NCI-H2081 treated with DMSO at 0.1 percent for 48 hours (cell line): ENCODE results near the gene RNF181.
"Not testable (repeated sequence)": the region's sequence is repeated elsewhere in the genome, so short reads cannot be mapped to it uniquely, and the experiment has no call there.

Experiments used
- DNase-seq: peaks from one replicate; lab custom pipeline; 2025; lab: John Stamatoyannopoulos, UW

The RNF181 gene, protein sequence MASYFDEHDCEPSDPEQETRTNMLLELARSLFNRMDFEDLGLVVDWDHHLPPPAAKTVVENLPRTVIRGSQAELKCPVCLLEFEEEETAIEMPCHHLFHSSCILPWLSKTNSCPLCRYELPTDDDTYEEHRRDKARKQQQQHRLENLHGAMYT

DNA sequence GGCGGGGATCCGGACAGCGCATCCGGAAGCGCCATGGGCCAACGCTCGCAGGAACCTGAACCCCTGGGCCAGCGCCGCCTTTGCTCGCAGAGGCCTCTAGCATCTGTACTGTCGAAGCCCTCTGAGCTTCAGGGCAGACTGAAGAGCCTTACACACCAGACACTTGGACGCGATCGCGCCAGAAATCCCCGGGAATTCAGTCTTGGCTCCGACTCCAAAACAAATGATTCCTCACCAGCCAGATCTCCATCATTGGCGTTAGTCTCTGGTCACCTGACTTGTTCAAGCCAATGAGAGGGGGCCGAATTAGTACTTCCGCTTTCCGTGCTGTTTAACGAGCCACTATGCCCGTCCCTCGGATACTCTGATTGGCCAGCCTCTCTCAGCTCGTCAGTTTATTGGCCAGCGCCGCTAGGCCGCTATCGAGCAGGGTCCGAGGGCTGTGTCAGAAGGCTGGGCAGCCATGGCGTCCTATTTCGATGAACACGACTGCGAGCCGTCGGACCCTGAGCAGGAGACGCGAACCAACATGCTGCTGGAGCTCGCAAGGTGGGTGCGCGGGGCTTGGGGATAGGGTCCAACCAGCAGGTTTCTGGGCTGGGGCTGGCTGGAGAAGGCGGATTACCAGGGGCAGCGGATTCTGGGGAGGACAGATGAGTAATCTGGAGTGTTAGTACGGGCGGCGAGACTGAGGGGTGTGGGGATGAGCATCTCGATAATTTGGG lies at the start of gene RNF181:
RNF181 (plus strand) TSS at position 445 of the 725 bp plus-strand sequence; CDS start at position 464, 19 bp downstream.
- peak; percentile 83 for DNase-seq

GRCh38 chr2:85545780-85546240 lies 49.7 kb upstream of the RNF181 start:
- no peak for DNase-seq

GRCh38 chr2:85547089-85547858 lies 48.3 kb upstream of the RNF181 start:
- no peak for DNase-seq

GRCh38 chr2:85547859-85548607 lies 47.5 kb upstream of the RNF181 start:
- DNase-seq = no peak

- DNase-seq = no peak
Observed at GRCh38 chr2:85548608-85548900, 47.0 kb upstream of the RNF181 start.

- DNase-seq = no peak
Observed at GRCh38 chr2:85549095-85549494, 46.5 kb upstream of the RNF181 start.

- no peak for DNase-seq
Observed at GRCh38 chr2:85549826-85550225, 45.7 kb upstream of the RNF181 start.

DNA sequence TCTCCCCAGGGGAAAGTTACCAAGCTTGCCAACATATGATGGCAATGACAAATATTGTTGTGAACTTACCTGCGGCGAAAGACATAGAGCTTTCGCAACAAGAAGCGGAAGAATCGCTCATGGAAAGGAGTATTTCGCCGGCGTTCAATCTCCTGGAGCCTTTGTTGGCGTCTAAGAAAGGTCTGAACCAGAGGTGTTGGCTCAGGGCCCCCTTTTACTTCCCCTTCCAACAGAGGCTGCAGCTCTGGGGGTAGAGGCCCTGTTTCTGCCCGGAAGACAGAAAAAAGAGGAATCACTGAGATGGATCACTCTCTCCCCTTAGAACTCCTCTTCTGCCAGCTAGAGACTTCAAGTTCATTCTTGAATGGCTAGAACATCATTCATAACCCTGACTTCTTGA lies 45.1 kb upstream of the RNF181 start:
- DNase-seq = no peak

GRCh38 chr2:85551698-85552678 lies 43.6 kb upstream of the RNF181 start:
- DNase-seq = peak; percentile 31

DNA sequence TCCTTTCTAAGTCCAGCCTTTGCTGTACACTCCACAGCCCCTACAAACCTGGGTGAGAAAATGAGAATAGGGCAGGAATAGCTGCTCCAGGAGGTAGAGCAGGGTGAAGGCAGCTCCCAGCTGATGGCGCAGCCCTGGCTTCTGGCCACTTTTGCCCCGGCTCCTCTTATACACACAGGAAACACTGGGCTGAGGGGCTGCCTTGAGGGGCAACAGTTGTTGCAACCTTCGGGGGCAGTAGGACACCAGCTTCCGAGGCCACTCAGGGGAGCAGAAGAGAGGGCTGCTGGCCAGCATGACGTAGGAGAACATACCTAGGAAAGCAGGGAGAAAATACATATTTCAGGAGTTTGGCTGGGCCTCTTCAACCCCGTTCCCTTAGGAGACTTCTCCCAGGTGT lies 42.4 kb upstream of the RNF181 start:
- DNase-seq = no peak

- no peak for DNase-seq
Observed at GRCh38 chr2:85554980-85555612, 40.4 kb upstream of the RNF181 start.

GRCh38 chr2:85557130-85557529 lies 38.4 kb upstream of the RNF181 start:
- DNase-seq = no peak

DNA sequence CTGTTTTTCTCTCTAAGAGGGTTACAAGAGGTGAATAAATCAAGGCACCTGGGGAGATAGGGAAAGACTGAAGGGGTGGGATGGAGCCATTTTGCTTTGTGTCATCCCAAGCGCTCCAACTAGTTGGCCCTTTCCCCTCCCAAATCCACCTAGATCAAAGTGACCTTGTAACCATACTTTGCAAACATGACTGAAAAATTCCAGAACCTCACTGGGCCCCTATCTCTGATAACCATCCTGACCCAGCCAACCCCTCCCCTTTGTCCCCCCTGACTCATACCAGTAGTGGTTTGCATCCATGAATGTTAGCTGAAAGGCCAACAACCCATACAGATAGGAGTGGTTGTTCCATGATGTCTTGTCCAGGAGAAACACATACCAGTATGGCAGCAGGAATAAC lies 37.4 kb upstream of the RNF181 start:
- no peak for DNase-seq

DNA sequence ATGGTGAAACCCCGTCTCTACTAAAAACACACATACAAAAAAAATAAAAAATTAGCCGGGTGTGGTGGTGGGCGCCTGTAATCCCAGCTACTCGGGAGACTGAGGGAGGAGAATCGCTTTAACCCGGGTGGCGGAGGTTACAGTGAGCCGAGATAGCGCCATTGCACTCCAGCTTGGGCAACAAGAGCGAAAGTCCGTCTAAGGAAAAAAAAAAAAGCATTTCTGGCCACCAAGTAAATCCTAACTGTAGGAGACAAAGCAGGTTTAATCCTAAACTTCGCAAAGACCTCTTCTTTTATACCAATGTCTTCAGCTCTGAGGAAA lies 35.2 kb upstream of the RNF181 start:
- not testable (repeated sequence) for DNase-seq

GRCh38 chr2:85560812-85561279 lies 34.7 kb upstream of the RNF181 start:
- no peak for DNase-seq

DNA sequence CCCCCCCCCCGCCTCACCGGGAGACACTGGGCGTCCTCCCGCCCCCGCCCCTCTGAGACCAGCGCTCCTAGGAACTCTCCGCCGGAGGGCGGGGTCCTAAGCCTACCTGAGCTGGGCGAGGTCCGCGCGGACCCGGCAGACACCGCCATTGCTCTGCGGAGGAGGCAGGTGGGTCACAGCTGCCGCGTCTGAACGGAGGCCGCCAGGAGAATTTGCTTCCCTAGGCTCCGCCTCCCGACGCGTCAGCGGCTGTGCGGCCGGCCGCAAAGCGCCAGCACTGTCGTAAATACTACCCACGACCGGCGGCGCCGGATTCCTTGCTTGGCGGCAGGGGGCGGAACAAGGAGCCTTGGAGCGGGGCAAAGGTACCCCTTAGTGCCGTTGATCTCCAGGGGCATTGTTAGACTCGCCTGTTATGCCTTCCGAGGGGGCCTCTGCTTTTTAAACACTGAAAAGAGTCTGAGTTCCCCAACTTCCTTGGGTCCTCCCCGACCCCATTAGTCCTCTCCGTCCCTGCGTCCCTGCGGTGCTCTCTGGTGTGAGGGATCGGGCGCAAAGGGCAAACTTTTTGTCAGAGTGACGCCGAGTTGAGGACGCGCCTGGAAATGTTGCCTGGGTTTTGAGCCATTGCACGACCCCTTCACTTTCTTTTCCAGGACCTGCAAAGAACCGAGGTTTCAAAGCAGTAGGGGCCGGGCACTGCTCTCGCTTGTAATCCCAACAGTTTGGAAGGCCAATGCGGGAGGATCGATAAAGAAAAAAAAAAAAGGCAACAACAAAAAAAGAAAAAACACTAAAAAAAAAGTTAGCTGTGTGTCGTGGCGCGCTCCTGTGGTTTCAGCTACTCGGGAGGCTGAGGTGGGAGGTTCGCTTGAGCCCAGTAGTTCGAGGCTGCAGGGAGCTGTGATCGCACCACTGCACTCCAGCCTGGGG lies 34.0 kb upstream of the RNF181 start, which contains the start of gene GGCX:
GGCX (minus strand) TSS at position 214 of the 933 bp plus-strand sequence; CDS start at position 149, 65 bp downstream.
- peak; percentile 79 for DNase-seq

- no peak for DNase-seq
Observed at GRCh38 chr2:85564144-85564563, 31.4 kb upstream of the RNF181 start.

DNA sequence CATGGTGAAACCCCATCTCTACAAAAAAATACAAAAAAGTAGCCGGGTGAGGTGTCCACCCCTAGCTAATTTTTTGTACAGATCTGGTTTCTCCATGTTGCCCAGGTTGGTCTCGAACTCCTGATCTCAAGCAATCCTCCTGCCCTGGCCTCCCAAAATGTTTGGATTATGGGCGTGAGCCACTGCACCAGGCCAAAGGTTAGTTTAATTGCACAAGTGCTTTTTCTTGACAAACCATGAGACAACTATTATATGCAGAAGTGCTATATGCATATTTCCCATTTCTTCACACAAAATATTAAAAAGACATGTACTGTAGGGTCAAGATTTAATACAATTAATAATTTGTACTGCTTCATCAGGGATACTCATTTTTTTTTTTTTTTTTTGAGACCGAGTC lies 29.3 kb upstream of the RNF181 start:
- DNase-seq = no peak

DNA sequence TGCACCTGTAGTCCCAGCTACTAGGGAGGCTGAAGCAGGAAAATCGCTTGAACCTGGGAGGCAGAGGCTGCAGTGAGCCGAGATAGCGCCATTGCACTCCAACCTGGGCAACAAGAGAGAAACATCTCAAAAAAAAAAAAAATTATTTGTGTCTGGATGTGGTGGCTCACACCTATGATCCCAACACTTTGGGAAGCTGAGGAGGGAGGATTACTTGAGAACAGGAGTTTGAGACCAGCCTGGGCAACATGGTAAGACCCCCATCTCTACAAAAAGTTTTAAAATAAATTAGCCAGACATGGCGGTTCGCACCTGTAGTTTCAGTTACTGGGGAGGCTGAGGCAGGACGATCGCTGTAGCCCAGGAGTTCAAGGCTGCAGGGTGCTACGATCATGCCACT lies 19.8 kb upstream of the RNF181 start:
- DNase-seq = no peak

GRCh38 chr2:85577063-85577385 lies 18.5 kb upstream of the RNF181 start:
- no peak for DNase-seq
